ENCODE measurements around the gene TCEA3.

DNA sequence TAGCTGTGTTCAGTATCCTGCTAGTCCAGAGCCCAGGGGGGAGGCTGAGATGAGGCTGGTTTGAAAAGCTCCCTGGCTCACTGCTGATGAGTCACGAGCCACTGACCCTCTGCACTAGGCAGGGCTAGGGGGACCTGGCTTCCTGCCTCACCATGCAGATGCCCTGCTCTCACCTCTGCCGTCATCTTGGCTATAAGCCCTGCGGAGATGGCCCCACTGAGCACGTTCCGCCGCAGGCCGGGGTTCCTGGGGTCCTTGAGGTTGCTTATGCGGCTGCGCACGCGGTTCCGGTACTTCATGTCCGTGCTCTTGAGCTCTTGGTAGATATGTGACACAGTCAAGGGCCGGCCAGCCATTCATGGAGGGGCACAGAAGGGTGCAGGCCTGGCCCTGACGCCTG, 30.8 kb downstream of the TCEA3 start:
- TF ChIP-seq, protein P1, sequence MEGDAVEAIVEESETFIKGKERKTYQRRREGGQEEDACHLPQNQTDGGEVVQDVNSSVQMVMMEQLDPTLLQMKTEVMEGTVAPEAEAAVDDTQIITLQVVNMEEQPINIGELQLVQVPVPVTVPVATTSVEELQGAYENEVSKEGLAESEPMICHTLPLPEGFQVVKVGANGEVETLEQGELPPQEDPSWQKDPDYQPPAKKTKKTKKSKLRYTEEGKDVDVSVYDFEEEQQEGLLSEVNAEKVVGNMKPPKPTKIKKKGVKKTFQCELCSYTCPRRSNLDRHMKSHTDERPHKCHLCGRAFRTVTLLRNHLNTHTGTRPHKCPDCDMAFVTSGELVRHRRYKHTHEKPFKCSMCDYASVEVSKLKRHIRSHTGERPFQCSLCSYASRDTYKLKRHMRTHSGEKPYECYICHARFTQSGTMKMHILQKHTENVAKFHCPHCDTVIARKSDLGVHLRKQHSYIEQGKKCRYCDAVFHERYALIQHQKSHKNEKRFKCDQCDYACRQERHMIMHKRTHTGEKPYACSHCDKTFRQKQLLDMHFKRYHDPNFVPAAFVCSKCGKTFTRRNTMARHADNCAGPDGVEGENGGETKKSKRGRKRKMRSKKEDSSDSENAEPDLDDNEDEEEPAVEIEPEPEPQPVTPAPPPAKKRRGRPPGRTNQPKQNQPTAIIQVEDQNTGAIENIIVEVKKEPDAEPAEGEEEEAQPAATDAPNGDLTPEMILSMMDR (IDR thresholded peaks at IDR 0.05) = no peak
- no peak for TF ChIP-seq POLR2A (IDR thresholded peaks at IDR 0.05)
